B cell (primary cell): ENCODE data around the gene DHX57.

Experiments used
- EZH2 ChIP-seq: IDR thresholded peaks from 2 replicates; pipeline ENCODE4 v1.6.1; 2012; ENCODE audit warnings: borderline replicate concordance, low read depth, mild to moderate bottlenecking, moderate library complexity, low read length; ENCODE audit not compliant: insufficient read depth, poor library complexity, severe bottlenecking
- TF ChIP-seq, protein P1 (sequence below): fragments of 200-600 bp; IDR thresholded peaks from one replicate; pipeline ENCODE4 v1.8.0; 2022; ENCODE audit warnings: antibody characterized with exemption, mild to moderate bottlenecking

DNA sequence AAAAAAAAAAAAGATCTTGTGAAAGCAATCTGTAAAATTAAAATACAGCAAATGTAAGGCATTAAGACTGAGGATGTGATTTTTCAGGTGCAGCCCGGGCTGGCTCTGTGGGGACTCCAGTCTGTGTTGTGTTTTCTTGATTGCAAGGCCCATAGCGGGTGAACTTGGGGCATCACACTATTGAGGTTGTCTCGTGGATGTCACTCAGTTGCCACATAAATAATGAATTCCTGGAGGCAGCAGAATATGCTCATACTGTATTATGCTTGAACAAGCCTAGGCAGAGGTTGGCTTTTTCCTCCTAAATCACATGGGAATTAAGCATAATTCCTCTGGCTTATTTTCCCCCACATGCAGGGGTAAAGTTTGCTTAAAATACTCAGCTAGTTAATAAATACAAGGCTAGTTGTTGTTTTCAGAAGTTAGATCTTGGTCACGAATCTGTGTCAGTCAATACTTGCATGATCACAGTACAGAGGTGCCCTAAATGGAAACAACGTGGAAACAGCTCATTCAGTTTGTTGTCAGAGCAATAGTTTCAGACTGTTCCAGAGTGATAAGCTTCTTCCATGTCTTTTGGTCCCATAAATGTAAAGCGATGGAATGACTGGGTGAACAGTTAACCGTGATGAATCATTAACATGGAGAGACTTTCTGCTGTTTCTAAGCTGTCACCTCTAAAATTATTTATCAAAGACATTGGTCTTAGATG, 81.3 kb downstream of the DHX57 start:
- TF ChIP-seq, protein P1, sequence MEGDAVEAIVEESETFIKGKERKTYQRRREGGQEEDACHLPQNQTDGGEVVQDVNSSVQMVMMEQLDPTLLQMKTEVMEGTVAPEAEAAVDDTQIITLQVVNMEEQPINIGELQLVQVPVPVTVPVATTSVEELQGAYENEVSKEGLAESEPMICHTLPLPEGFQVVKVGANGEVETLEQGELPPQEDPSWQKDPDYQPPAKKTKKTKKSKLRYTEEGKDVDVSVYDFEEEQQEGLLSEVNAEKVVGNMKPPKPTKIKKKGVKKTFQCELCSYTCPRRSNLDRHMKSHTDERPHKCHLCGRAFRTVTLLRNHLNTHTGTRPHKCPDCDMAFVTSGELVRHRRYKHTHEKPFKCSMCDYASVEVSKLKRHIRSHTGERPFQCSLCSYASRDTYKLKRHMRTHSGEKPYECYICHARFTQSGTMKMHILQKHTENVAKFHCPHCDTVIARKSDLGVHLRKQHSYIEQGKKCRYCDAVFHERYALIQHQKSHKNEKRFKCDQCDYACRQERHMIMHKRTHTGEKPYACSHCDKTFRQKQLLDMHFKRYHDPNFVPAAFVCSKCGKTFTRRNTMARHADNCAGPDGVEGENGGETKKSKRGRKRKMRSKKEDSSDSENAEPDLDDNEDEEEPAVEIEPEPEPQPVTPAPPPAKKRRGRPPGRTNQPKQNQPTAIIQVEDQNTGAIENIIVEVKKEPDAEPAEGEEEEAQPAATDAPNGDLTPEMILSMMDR: no peak
- TF ChIP-seq EZH2: no peak
